ENCODE measurements around the gene DCBLD1.
A peak's percentile ranks its signal among the peaks of the same experiment; 100 is the strongest.

The DCBLD1 gene

DNA sequence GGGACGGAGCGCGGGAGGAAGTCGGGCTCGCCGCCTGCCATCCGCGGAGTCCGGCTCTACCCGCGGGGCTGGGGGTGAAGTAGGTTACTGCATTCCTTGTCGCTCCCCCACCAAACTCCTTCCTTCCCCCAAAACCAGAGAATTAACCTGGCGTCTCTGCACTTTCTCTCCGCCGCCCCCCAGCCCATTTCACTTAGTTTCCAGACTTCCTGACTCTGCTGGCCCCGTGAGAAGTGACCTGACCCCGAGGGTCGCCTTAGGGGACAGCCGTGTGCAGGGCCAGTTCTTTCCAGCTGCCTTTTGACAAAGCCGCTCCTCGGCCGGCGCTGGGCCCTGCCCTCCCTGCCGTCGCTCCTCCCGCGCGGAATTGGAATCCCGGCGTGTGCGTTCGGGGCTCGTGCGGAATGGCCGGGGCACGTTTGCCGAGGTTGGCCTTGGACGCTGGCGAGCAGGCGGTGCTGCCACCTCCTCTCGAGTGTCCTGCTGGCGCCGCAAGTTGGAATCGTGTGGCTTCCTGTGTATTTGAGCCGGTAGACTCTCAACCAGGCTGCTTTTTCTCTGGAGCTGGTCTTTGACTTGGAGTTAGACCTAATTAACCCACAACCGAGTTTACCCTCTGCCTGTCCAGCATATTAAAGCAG is 650 bp downstream of the DCBLD1 start (continued):
- TF ChIP-seq, protein P1, sequence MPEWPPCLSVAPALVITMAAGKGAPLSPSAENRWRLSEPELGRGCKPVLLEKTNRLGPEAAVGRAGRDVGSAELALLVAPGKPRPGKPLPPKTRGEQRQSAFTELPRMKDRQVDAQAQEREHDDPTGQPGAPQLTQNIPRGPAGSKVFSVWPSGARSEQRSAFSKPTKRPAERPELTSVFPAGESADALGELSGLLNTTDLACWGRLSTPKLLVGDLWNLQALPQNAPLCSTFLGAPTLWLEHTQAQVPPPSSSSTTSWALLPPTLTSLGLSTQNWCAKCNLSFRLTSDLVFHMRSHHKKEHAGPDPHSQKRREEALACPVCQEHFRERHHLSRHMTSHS (tag by site-specific recombination; IDR thresholded peaks at IDR 0.05): no peak
- TF ChIP-seq, protein P2, sequence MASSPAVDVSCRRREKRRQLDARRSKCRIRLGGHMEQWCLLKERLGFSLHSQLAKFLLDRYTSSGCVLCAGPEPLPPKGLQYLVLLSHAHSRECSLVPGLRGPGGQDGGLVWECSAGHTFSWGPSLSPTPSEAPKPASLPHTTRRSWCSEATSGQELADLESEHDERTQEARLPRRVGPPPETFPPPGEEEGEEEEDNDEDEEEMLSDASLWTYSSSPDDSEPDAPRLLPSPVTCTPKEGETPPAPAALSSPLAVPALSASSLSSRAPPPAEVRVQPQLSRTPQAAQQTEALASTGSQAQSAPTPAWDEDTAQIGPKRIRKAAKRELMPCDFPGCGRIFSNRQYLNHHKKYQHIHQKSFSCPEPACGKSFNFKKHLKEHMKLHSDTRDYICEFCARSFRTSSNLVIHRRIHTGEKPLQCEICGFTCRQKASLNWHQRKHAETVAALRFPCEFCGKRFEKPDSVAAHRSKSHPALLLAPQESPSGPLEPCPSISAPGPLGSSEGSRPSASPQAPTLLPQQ (tag by site-specific recombination; IDR thresholded peaks at IDR 0.05): peak; percentile 69; the same call in 1 of the 2 replicates
- no peak for TF ChIP-seq ZNF521 (tag by site-specific recombination; IDR thresholded peaks at IDR 0.05)
- no peak for TF ChIP-seq BCL11A (tag by site-specific recombination; IDR thresholded peaks at IDR 0.05; ENCODE audit: low read depth)
- TF ChIP-seq, protein P3, sequence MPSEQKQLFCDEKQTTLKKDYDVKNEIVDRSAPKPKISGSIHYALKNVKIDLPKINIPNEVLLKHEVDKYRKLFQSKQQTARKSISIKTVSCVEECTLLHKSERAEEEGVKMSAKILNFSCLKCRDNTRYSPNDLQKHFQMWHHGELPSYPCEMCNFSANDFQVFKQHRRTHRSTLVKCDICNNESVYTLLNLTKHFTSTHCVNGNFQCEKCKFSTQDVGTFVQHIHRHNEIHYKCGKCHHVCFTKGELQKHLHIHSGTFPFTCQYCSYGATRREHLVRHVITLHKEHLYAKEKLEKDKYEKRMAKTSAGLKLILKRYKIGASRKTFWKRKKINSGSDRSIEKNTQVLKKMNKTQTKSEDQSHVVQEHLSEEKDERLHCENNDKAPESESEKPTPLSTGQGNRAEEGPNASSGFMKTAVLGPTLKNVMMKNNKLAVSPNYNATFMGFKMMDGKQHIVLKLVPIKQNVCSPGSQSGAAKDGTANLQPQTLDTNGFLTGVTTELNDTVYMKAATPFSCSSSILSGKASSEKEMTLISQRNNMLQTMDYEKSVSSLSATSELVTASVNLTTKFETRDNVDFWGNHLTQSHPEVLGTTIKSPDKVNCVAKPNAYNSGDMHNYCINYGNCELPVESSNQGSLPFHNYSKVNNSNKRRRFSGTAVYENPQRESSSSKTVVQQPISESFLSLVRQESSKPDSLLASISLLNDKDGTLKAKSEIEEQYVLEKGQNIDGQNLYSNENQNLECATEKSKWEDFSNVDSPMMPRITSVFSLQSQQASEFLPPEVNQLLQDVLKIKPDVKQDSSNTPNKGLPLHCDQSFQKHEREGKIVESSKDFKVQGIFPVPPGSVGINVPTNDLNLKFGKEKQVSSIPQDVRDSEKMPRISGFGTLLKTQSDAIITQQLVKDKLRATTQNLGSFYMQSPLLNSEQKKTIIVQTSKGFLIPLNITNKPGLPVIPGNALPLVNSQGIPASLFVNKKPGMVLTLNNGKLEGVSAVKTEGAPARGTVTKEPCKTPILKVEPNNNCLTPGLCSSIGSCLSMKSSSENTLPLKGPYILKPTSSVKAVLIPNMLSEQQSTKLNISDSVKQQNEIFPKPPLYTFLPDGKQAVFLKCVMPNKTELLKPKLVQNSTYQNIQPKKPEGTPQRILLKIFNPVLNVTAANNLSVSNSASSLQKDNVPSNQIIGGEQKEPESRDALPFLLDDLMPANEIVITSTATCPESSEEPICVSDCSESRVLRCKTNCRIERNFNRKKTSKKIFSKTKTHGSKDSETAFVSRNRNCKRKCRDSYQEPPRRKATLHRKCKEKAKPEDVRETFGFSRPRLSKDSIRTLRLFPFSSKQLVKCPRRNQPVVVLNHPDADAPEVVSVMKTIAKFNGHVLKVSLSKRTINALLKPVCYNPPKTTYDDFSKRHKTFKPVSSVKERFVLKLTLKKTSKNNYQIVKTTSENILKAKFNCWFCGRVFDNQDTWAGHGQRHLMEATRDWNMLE (tag by site-specific recombination; conservative IDR thresholded peaks at IDR 0.05; ENCODE audit: low read depth): no peak
- TF ChIP-seq, protein P4, sequence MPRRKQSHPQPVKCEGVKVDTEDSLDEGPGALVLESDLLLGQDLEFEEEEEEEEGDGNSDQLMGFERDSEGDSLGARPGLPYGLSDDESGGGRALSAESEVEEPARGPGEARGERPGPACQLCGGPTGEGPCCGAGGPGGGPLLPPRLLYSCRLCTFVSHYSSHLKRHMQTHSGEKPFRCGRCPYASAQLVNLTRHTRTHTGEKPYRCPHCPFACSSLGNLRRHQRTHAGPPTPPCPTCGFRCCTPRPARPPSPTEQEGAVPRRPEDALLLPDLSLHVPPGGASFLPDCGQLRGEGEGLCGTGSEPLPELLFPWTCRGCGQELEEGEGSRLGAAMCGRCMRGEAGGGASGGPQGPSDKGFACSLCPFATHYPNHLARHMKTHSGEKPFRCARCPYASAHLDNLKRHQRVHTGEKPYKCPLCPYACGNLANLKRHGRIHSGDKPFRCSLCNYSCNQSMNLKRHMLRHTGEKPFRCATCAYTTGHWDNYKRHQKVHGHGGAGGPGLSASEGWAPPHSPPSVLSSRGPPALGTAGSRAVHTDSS (tag by site-specific recombination; IDR thresholded peaks at IDR 0.05): no peak
- no peak for TF ChIP-seq ZNF302 (tag by site-specific recombination; IDR thresholded peaks at IDR 0.05; ENCODE audit: low read depth)
- TF ChIP-seq KLF10 (tag by site-specific recombination; IDR thresholded peaks at IDR 0.05): no peak
- TF ChIP-seq ZNF121 (tag by site-specific recombination; IDR thresholded peaks at IDR 0.05): no peak
- TF ChIP-seq ZNF391 (tag by site-specific recombination; IDR thresholded peaks at IDR 0.05; ENCODE audit: borderline replicate concordance, low read depth): no peak
- TF ChIP-seq ZNF837 (tag by site-specific recombination; IDR thresholded peaks at IDR 0.05): no peak
- TF ChIP-seq, protein P5, sequence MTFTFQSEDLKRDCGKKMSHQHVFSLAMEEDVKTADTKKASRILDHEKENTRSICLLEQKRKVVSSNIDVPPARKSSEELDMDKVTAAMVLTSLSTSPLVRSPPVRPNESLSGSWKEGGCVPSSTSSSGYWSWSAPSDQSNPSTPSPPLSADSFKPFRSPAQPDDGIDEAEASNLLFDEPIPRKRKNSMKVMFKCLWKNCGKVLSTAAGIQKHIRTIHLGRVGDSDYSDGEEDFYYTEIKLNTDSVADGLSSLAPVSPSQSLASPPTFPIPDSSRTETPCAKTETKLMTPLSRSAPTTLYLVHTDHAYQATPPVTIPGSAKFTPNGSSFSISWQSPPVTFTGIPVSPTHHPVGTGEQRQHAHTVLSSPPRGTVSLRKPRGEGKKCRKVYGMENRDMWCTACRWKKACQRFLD (tag by site-specific recombination; IDR thresholded peaks at IDR 0.05): no peak
- no peak for TF ChIP-seq ZNF510 (tag by site-specific recombination; IDR thresholded peaks at IDR 0.05; ENCODE audit: insufficient replicate concordance)
- no peak for TF ChIP-seq ZNF76 (tag by site-specific recombination; IDR thresholded peaks at IDR 0.05; ENCODE audit: borderline replicate concordance, low read depth)
- TF ChIP-seq, protein P6, sequence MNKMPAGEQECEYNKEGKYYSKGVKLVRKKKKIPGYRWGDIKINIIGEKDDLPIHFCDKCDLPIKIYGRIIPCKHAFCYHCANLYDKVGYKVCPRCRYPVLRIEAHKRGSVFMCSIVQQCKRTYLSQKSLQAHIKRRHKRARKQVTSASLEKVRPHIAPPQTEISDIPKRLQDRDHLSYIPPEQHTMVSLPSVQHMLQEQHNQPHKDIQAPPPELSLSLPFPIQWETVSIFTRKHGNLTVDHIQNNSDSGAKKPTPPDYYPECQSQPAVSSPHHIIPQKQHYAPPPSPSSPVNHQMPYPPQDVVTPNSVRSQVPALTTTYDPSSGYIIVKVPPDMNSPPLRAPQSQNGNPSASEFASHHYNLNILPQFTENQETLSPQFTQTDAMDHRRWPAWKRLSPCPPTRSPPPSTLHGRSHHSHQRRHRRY (tag by site-specific recombination; IDR thresholded peaks at IDR 0.05): no peak
- peak; percentile 12 for TF ChIP-seq ZBTB8A (tag by site-specific recombination; IDR thresholded peaks at IDR 0.05)
- TF ChIP-seq KLF16 (tag by site-specific recombination; IDR thresholded peaks at IDR 0.05): peak; percentile 41; the same call in 1 of the 2 replicates
- no peak for TF ChIP-seq ZNF664 (tag by site-specific recombination; IDR thresholded peaks at IDR 0.05)
- TF ChIP-seq ZNF211 (tag by site-specific recombination; IDR thresholded peaks at IDR 0.05; ENCODE audit: low read depth): no peak
- peak; percentile 97 for TF ChIP-seq ZBTB17 (tag by site-specific recombination; IDR thresholded peaks at IDR 0.05)
- no peak for TF ChIP-seq ZNF433 (tag by site-specific recombination; IDR thresholded peaks at IDR 0.05; ENCODE audit: low read depth)
- TF ChIP-seq, protein P7, sequence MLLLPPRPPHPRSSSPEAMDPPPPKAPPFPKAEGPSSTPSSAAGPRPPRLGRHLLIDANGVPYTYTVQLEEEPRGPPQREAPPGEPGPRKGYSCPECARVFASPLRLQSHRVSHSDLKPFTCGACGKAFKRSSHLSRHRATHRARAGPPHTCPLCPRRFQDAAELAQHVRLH (tag by site-specific recombination; IDR thresholded peaks at IDR 0.05): no peak
- TF ChIP-seq, protein P8, sequence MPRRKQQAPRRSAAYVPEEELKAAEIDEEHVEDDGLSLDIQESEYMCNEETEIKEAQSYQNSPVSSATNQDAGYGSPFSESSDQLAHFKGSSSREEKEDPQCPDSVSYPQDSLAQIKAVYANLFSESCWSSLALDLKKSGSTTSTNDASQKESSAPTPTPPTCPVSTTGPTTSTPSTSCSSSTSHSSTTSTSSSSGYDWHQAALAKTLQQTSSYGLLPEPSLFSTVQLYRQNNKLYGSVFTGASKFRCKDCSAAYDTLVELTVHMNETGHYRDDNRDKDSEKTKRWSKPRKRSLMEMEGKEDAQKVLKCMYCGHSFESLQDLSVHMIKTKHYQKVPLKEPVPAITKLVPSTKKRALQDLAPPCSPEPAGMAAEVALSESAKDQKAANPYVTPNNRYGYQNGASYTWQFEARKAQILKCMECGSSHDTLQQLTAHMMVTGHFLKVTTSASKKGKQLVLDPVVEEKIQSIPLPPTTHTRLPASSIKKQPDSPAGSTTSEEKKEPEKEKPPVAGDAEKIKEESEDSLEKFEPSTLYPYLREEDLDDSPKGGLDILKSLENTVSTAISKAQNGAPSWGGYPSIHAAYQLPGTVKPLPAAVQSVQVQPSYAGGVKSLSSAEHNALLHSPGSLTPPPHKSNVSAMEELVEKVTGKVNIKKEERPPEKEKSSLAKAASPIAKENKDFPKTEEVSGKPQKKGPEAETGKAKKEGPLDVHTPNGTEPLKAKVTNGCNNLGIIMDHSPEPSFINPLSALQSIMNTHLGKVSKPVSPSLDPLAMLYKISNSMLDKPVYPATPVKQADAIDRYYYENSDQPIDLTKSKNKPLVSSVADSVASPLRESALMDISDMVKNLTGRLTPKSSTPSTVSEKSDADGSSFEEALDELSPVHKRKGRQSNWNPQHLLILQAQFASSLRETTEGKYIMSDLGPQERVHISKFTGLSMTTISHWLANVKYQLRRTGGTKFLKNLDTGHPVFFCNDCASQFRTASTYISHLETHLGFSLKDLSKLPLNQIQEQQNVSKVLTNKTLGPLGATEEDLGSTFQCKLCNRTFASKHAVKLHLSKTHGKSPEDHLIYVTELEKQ (tag by site-specific recombination; IDR thresholded peaks at IDR 0.05; ENCODE audit: borderline replicate concordance): no peak
- no peak; the same call in 1 of the 2 replicates for TF ChIP-seq KLF1 (tag by site-specific recombination; IDR thresholded peaks at IDR 0.05)
